Measurements from ENCODE around the gene FIG4.

GRCh38 chr6:109840034-109840433, 148.9 kb downstream of the FIG4 start:
- TF ChIP-seq CTCF (IDR thresholded peaks at IDR 0.05) (no peak), JUND (IDR thresholded peaks at IDR 0.05) (no peak), SMC3 (IDR thresholded peaks at IDR 0.05; ENCODE audit: low read depth, low read length) (no peak), TAF1 (IDR thresholded peaks at IDR 0.05; ENCODE audit: borderline replicate concordance, low read depth, low read length) (no peak), USF1 (IDR thresholded peaks at IDR 0.05; ENCODE audit: borderline replicate concordance, low read depth) (no peak), RFX5 (IDR thresholded peaks at IDR 0.05; ENCODE audit: low read length) (no peak), YY1 (IDR thresholded peaks at IDR 0.05; ENCODE audit: low read depth) (no peak), REST (IDR thresholded peaks at IDR 0.05; ENCODE audit: low read depth, low read length) (no peak), GABPA (IDR thresholded peaks at IDR 0.05; ENCODE audit: low read depth) (no peak)
- TF ChIP-seq, protein P1, sequence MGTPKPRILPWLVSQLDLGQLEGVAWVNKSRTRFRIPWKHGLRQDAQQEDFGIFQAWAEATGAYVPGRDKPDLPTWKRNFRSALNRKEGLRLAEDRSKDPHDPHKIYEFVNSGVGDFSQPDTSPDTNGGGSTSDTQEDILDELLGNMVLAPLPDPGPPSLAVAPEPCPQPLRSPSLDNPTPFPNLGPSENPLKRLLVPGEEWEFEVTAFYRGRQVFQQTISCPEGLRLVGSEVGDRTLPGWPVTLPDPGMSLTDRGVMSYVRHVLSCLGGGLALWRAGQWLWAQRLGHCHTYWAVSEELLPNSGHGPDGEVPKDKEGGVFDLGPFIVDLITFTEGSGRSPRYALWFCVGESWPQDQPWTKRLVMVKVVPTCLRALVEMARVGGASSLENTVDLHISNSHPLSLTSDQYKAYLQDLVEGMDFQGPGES (IDR thresholded peaks at IDR 0.05; ENCODE audit: low read depth, low read length): no peak
